DOHH2 (cell line): ENCODE measurements around the gene ANKRD33B.
"Not testable (repeated sequence)": the region's sequence is repeated elsewhere in the genome, so short reads cannot be mapped to it uniquely, and the experiment has no call there.

Source experiments
- H3F3A ChIP-seq: fragments of 200-600 bp; sonication (generic), shearing (Covaris generic); 2 replicates; pipeline ENCODE4 v1.6.0; 2016; ENCODE audit warnings: antibody characterized with exemption, mild to moderate bottlenecking; ENCODE audit not compliant: control insufficient read depth, insufficient read depth
- H3K27ac ChIP-seq: fragments of 200-600 bp; sonication (generic); 2 replicates; pipeline ENCODE4 v1.5.1; 2014; ENCODE audit warnings: low read depth, mild to moderate bottlenecking, low read length, moderate library complexity
- H3K27me3 ChIP-seq: fragments of 200-600 bp; sonication (generic); 2 replicates; pipeline ENCODE4 v1.6.1; 2014; ENCODE audit warnings: mild to moderate bottlenecking, low read length, mixed read lengths; ENCODE audit not compliant: control insufficient read depth
- H3K36me3 ChIP-seq: fragments of 200-600 bp; sonication (generic); 2 replicates; pipeline ENCODE4 v1.6.1; 2014; ENCODE audit warnings: mild to moderate bottlenecking, low read length, moderate library complexity, mixed read lengths; ENCODE audit not compliant: control insufficient read depth
- H3K4me1 ChIP-seq: fragments of 200-600 bp; sonication (generic); 2 replicates; pipeline ENCODE4 v1.6.1; 2014; ENCODE audit warnings: mild to moderate bottlenecking, low read length, mixed read lengths; ENCODE audit not compliant: control insufficient read depth
- H3K4me2 ChIP-seq: fragments of 200-600 bp; sonication (generic); 2 replicates; pipeline ENCODE4 v1.6.0; 2014; ENCODE audit warnings: mild to moderate bottlenecking, low read length, moderate library complexity
- H3K4me3 ChIP-seq: fragments of 200-600 bp; sonication (generic); 2 replicates; pipeline ENCODE4 v1.5.1; 2014; ENCODE audit warnings: mild to moderate bottlenecking, low read length, mixed read lengths
- H3K79me2 ChIP-seq: fragments of 200-600 bp; sonication (generic); 2 replicates; pipeline ENCODE4 v1.6.1; 2014; ENCODE audit warnings: mild to moderate bottlenecking, low read length, mixed read lengths; ENCODE audit not compliant: control insufficient read depth
- H3K9me2 ChIP-seq: fragments of 200-600 bp; sonication (generic); replicated peaks from 2 replicates; pipeline ENCODE4 v1.6.1; 2014; ENCODE audit warnings: mild to moderate bottlenecking, low read length, mixed read lengths; ENCODE audit not compliant: control insufficient read depth
- H3K9me3 ChIP-seq: fragments of 200-600 bp; sonication (generic); 2 replicates; pipeline ENCODE4 v1.6.1; 2014; ENCODE audit warnings: antibody characterized with exemption, low read length, mixed read lengths; ENCODE audit not compliant: control insufficient read depth, insufficient read depth
- H4K20me1 ChIP-seq: fragments of 200-600 bp; sonication (generic); 2 replicates; pipeline ENCODE4 v1.6.0; 2014; ENCODE audit warnings: low read depth, mild to moderate bottlenecking, antibody characterized with exemption, low read length, moderate library complexity; ENCODE audit not compliant: control insufficient read depth, insufficient read depth
- CTCF ChIP-seq: fragments of 200-600 bp; sonication (generic); IDR thresholded peaks from one replicate; pipeline ENCODE4 v1.5.1; 2014; ENCODE audit warnings: antibody characterized with exemption, mild to moderate bottlenecking, low read depth, low read length; ENCODE audit not compliant: poor library complexity, severe bottlenecking
- EZH2phosphoT487 ChIP-seq: fragments of 200-600 bp; sonication (generic); IDR thresholded peaks from 2 replicates; pipeline ENCODE4 v1.6.1; 2017; ENCODE audit warnings: borderline replicate concordance, mild to moderate bottlenecking, antibody characterized with exemption, low read length, moderate library complexity, mixed read lengths

Gene ANKRD33B

GRCh38 chr5:10628601-10629000 lies 64.7 kb downstream of the ANKRD33B start:
- H3K9me2 ChIP-seq: no peaks in the 10 kb centered on the region
- no peak overlapping the region for H3K4me3 ChIP-seq
- H4K20me1 ChIP-seq: no peaks in the 10 kb centered on the region
- TF ChIP-seq EZH2phosphoT487: no peak
- TF ChIP-seq CTCF: no peak
- peaks cover 5% of the 10 kb centered on the region; the same call in 1 of the 2 replicates for H3K27me3 ChIP-seq
- H3K4me1 ChIP-seq: peaks cover 58% of the 10 kb centered on the region
- 0 out of 2 replicates have a peak, but pooled peaks cover 3% of the 10 kb centered on the region for H3K9me3 ChIP-seq
- H3F3A ChIP-seq: peaks cover 13% of the 10 kb centered on the region
- H3K27ac ChIP-seq: no peak overlapping the region
- no peak overlapping the region for H3K4me2 ChIP-seq
- H3K36me3 ChIP-seq: no peaks in the 10 kb centered on the region
- H3K79me2 ChIP-seq: no peaks in the 10 kb centered on the region

GRCh38 chr5:10629682-10630081 lies 65.8 kb downstream of the ANKRD33B start:
- peaks cover 69% of the 10 kb centered on the region for H3K4me1 ChIP-seq
- H3F3A ChIP-seq: peaks cover 22% of the 10 kb centered on the region
- 0 out of 2 replicates have a peak, but pooled peaks cover 3% of the 10 kb centered on the region for H3K9me3 ChIP-seq
- no peaks in the 10 kb centered on the region for H3K36me3 ChIP-seq
- no peaks in the 10 kb centered on the region for H3K79me2 ChIP-seq
- H3K4me2 ChIP-seq: no peak overlapping the region
- TF ChIP-seq CTCF (no peak), EZH2phosphoT487 (no peak)
- no peaks in the 10 kb centered on the region for H3K9me2 ChIP-seq
- H3K4me3 ChIP-seq: no peak overlapping the region
- no peaks in the 10 kb centered on the region for H4K20me1 ChIP-seq
- peaks cover 5% of the 10 kb centered on the region; the same call in 1 of the 2 replicates for H3K27me3 ChIP-seq
- H3K27ac ChIP-seq: no peak overlapping the region

- Histone ChIP-seq H3K9me2 (no peaks in the 10 kb centered on the region), H3K9me3 (0 out of 2 replicates have a peak, but pooled peaks cover 3% of the 10 kb centered on the region), H3F3A (peaks cover 27% of the 10 kb centered on the region), H3K27me3 (peaks cover 5% of the 10 kb centered on the region; the same call in 1 of the 2 replicates), H3K27ac (no peak overlapping the region), H3K36me3 (no peaks in the 10 kb centered on the region), H4K20me1 (no peaks in the 10 kb centered on the region), H3K4me3 (no peak overlapping the region), H3K79me2 (no peaks in the 10 kb centered on the region), H3K4me2 (no peak overlapping the region), H3K4me1 (peaks cover 73% of the 10 kb centered on the region)
- TF ChIP-seq CTCF: no peak
- no peak for TF ChIP-seq EZH2phosphoT487
Measured at GRCh38 chr5:10630126-10630525, 66.3 kb downstream of the ANKRD33B start.

GRCh38 chr5:10630744-10631143 lies 66.9 kb downstream of the ANKRD33B start:
- Histone ChIP-seq H3K4me1 (peaks cover 79% of the 10 kb centered on the region), H3K27ac (0 out of 2 replicates have a peak overlapping the region, but pooled peaks have one; percentile 65), H3F3A (peaks cover 30% of the 10 kb centered on the region), H3K4me2 (peak overlapping the region; percentile 82)
- H3K79me2 ChIP-seq, H4K20me1 ChIP-seq, H3K9me3 ChIP-seq, H3K9me2 ChIP-seq, H3K27me3 ChIP-seq, H3K4me3 ChIP-seq, H3K36me3 ChIP-seq: not testable (repeated sequence)
